Sigmoid colon (tissue), 7 donors: ENCODE data around the gene SLC6A3. TPM values are rescaled to one million over a fixed set of nuclear protein-coding genes. Genes with fewer than 3 reads are reported as not detected.
"Not testable (repeated sequence)": the region's sequence is repeated elsewhere in the genome, so short reads cannot be mapped to it uniquely, and the experiment has no call there.

Experiments used
- DNase-seq: peaks from one replicate; pipeline ENCODE4 v3.0.0-alpha.2; 2019
- H3K27ac ChIP-seq, 4 donors: fragments of 200-600 bp; sonication (generic); one replicate each; pipeline ENCODE4 v1.5.1; 2016 to 2019; ENCODE audit warnings: mild to moderate bottlenecking in 1 of 4
- H3K27me3 ChIP-seq, 3 donors: fragments of 200-600 bp; sonication (generic); one replicate each; pipeline ENCODE4 v1.5.1; 2019; ENCODE audit warnings: mild to moderate bottlenecking in 1 of 3
- H3K36me3 ChIP-seq, 4 donors: fragments of 200-600 bp; sonication (generic); one replicate each; pipeline ENCODE4 v1.5.1; 2016 to 2019
- H3K4me1 ChIP-seq, 4 donors: fragments of 200-600 bp; sonication (generic); one replicate each; pipeline ENCODE4 v1.5.1; 2017 to 2019
- H3K4me3 ChIP-seq, 4 donors: fragments of 200-600 bp; sonication (generic); one replicate each; pipeline ENCODE4 v1.5.1; 2017 to 2019; ENCODE audit warnings: mild to moderate bottlenecking in 2 of 4, moderate library complexity in 1 of 4
- H3K9me3 ChIP-seq, 4 donors: fragments of 200-600 bp in 3 of 4; sonication (generic) in 3 of 4; one replicate each; pipeline versions ENCODE4 v1.5.1 to v1.6.1; 2013 to 2019
- EP300 ChIP-seq, 4 donors: sonication (generic); formaldehyde crosslinking; IDR thresholded peaks; one replicate each; pipeline ENCODE4 v1.6.1; 2017; ENCODE audit warnings: antibody characterized with exemption in 4 of 4
- POLR2A ChIP-seq, 2 donors: fragments of 450-650 bp; IDR thresholded peaks; one replicate each; pipeline ENCODE4 v1.6.1; 2016; ENCODE audit warnings: antibody characterized with exemption in 2 of 2, mild to moderate bottlenecking in 2 of 2, moderate library complexity in 2 of 2
- POLR2AphosphoS5 ChIP-seq, 4 donors: sonication (generic); formaldehyde crosslinking; IDR thresholded peaks; one replicate each; pipeline ENCODE4 v1.6.1; 2017; ENCODE audit warnings: antibody characterized with exemption in 4 of 4
- WGBS, 2 donors: extraction: QIAGEN DNeasy Blood & Tissue Kit; methylation state at CpG; one replicate each; pipeline ENCODE4 v1.1.7; 2013; 5-methylcytosine and 5-hydroxymethylcytosine counted together
- intact Hi-C: fragments of 100-400 bp; cut with DNase I; formaldehyde crosslinking; loops from one replicate; pipeline ENCODE4 v1.15.1; 2023
- polyA plus RNA-seq, 3 donors: library from polyadenylated mRNA; stranded (reverse); fragments of 200-250 nt; gene quantifications; one replicate each; pipeline ENCODE4 v1.2.3, GENCODE V29; 2013
- total RNA-seq, 4 donors: library from RNA; depleted of rRNA; stranded (reverse); fragments of >200 nt; gene quantifications; one replicate each; pipeline ENCODE4 v1.1.0, GENCODE V29; 2016
- TF ChIP-seq, protein P1 (sequence below), 4 experiments: fragments of 450-650 bp in 3 of 4; fragments of 200-600 bp in 1 of 4; IDR thresholded peaks; one replicate each; pipeline ENCODE4 v1.5.1; 2016 to 2019; ENCODE audit warnings: antibody characterized with exemption in 4 of 4, mild to moderate bottlenecking in 3 of 4, moderate library complexity in 2 of 4
- donor health status: healthy with polysubstance abuse.
- donor health status: Bipolar disorder and iron deficiency.
- donor health status: healthy.

Gene SLC6A3
- total and polyA plus RNA-seq, 7 donors: 0.06 TPM; not detected in 6

DNA sequence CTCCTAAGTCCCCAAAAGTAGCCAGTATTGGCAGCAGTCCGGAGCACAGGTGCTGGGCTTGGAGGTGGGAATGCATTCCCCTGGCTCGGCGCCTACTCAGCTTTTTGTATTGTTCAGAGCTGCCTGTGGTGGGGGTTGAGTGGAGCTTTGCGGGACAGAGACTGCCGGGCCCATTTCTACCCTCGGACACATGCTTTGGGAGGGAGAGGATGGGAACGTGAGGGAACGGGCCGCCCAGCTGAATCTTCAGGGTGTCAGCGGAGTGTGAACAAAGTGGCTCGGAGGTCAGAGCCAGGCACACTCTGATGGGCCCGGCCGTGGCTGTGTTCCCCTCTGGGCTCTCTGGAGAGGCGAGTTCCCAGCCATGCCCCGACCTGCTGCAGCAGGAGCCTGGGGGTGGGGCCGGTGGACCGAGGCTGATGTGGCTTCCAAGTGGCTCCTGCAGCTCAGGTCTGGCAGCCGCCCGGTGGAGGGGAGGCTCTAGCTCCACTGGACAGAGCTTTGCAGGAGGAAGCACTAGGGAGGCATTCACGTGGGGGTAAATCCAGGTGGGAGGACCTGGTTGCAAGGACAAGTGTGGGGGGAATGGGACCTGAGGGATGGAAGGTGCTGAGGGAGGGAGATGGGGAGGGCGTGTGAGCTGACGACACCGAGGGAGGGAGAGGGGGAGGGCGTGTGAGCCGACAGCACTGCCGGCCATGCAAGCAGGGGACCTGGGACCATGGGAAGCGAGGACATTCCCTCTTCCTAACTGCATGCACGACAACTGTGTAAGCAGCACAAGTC is 31.1 kb upstream of the SLC6A3 start:
- Histone ChIP-seq H3K27ac (peak overlapping the region in 1 of 4 donors; percentile 38), H3K36me3 (peaks cover 3 to 52% (median 16%) of the 10 kb centered on the region in 4 donors), H3K9me3 (no peaks in the 10 kb centered on the region), H3K4me3 (no peak overlapping the region), H3K4me1 (peaks cover 0 to 11% (median 3%) of the 10 kb centered on the region in 4 donors), H3K27me3 (no peaks in the 10 kb centered on the region)
- 94% methylated on average over 28 of the region's 28 CpGs for WGBS, 2 donors
- TF ChIP-seq POLR2A (IDR thresholded peaks at IDR 0.05): no peak
- TF ChIP-seq, protein P1, sequence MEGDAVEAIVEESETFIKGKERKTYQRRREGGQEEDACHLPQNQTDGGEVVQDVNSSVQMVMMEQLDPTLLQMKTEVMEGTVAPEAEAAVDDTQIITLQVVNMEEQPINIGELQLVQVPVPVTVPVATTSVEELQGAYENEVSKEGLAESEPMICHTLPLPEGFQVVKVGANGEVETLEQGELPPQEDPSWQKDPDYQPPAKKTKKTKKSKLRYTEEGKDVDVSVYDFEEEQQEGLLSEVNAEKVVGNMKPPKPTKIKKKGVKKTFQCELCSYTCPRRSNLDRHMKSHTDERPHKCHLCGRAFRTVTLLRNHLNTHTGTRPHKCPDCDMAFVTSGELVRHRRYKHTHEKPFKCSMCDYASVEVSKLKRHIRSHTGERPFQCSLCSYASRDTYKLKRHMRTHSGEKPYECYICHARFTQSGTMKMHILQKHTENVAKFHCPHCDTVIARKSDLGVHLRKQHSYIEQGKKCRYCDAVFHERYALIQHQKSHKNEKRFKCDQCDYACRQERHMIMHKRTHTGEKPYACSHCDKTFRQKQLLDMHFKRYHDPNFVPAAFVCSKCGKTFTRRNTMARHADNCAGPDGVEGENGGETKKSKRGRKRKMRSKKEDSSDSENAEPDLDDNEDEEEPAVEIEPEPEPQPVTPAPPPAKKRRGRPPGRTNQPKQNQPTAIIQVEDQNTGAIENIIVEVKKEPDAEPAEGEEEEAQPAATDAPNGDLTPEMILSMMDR (IDR thresholded peaks at IDR 0.05): no peak
- TF ChIP-seq EP300 (IDR thresholded peaks at IDR 0.05): no peak
- no peak for TF ChIP-seq POLR2AphosphoS5 (IDR thresholded peaks at IDR 0.05)
- intact Hi-C loops: loop anchor here (5.0 kb wide), 1 partner anchor 166 kb away; no protein-coding TSS in a partner anchor
- peak; percentile 61 for DNase-seq

DNA sequence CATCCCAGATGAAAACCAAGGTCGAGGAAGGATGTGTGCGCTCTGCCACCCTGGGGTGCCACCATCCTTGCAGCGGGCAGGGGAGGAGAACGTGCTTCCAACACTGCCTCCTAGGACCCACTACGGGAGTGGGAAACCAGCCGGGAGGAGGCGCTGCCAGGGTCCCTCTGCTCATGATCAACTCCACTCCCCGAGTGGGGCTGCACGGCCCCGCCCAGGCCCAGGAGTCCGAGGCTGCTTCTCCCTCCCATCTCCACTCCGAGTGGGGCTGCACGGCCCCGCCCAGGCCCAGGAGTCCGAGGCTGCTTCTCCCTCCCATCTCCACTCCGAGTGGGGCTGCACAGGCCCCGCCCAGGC is 30.3 kb upstream of the SLC6A3 start:
- not testable (repeated sequence) for H3K4me3 ChIP-seq, H3K27ac ChIP-seq, H3K27me3 ChIP-seq, H3K9me3 ChIP-seq
- intact Hi-C loops: loop anchor here (5.0 kb wide), 1 partner anchor 167 kb away; no protein-coding TSS in a partner anchor
- Histone ChIP-seq H3K4me1 (peaks cover 0 to 11% (median 3%) of the 10 kb centered on the region in 4 donors), H3K36me3 (peaks cover 3 to 59% (median 14%) of the 10 kb centered on the region in 4 donors)
- 88 to 90% methylated on average over 17 of the region's 17 CpGs for WGBS, 2 donors
- peak; percentile 63 for DNase-seq

DNA sequence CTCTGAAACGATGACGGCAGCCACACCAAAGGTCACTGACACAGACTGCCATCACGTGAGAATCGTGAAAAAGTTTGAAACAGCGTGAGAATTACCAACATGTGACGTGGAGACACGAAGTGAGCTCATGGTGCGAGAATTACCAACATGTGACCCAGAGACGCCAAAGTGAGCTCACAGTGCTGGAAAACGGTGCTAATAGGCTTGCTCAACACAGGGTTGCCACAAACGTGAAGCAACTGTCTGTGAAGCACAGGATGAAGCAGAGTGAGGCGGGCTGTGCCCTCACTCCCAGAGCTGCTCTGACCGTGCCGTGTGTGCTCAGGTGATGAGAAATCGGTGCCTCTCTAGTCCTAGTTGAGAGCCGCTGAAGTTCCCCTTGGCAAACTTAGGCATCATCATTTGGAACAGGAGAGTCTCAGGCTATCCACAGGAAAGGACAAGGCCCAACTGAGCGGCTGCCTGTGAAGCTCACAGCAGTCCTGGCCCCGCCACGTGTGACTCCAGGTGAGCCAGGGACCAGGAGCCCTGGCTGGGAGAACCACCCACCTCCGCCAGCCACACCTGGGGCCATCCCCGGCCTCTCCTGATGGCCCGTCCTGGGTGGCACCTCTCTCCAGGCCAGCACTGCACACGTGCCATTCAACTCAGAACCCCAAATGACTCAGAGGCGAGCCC is 29.8 kb upstream of the SLC6A3 start:
- no peaks in the 10 kb centered on the region for H3K27me3 ChIP-seq
- H3K36me3 ChIP-seq: peaks cover 3 to 64% (median 14%) of the 10 kb centered on the region in 4 donors
- intact Hi-C loops: loop anchor here (5.0 kb wide), 1 partner anchor 167 kb away; no protein-coding TSS in a partner anchor
- no peak overlapping the region for H3K27ac ChIP-seq
- no peak overlapping the region for H3K4me3 ChIP-seq
- H3K9me3 ChIP-seq: no peaks in the 10 kb centered on the region
- H3K4me1 ChIP-seq: peaks cover 0 to 11% (median 2%) of the 10 kb centered on the region in 4 donors
- TF ChIP-seq POLR2AphosphoS5 (IDR thresholded peaks at IDR 0.05): no peak
- TF ChIP-seq, protein P1 (IDR thresholded peaks at IDR 0.05): no peak
- TF ChIP-seq POLR2A (IDR thresholded peaks at IDR 0.05): no peak
- no peak for TF ChIP-seq EP300 (IDR thresholded peaks at IDR 0.05)
- WGBS, 2 donors: 90 to 93% methylated on average over 24 of the region's 24 CpGs
- no peak for DNase-seq

DNA sequence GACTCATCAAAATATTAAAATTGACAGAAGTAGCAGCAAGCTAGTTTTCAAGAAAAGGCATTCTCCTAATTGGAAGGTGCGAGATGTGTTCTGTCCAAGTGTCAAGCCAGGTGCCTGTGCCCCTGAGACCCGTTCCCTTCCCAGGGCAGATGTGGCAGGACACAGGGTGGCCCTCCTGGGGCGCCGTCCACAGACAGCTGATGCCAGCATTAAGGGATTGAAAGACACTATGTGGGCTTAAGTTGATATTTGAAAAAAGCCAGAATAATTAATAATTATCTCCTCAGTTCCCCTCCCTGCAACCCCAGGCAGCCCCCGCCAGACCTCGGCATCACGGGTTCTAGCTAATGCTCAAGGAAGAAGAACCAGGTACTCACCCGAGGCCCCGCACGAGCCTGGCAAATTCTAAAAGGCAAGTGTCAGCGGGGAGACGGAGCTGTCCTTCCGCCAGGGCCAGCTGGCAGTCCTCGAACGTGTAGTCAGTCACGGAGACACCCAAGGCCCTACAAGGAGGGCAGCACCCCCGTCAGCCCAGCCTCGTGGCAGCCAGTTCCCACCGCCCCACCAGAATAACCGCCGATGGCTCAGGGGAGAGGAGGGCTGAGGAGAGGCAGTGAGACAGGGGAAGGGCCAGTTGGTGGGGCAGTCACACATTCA is 29.1 kb upstream of the SLC6A3 start:
- TF ChIP-seq POLR2A (IDR thresholded peaks at IDR 0.05): no peak
- TF ChIP-seq, protein P1 (IDR thresholded peaks at IDR 0.05): no peak
- TF ChIP-seq POLR2AphosphoS5 (IDR thresholded peaks at IDR 0.05): no peak
- no peak for TF ChIP-seq EP300 (IDR thresholded peaks at IDR 0.05)
- no peak overlapping the region for H3K27ac ChIP-seq
- H3K9me3 ChIP-seq: no peaks in the 10 kb centered on the region
- peaks cover 3 to 64% (median 14%) of the 10 kb centered on the region in 4 donors for H3K36me3 ChIP-seq
- 94 to 95% methylated on average over 21 of the region's 21 CpGs for WGBS, 2 donors
- peak; percentile 58 for DNase-seq
- peaks cover 0 to 5% (median 0%) of the 10 kb centered on the region in 4 donors for H3K4me1 ChIP-seq
- intact Hi-C loops: no loop called here
- no peaks in the 10 kb centered on the region for H3K27me3 ChIP-seq
- no peak overlapping the region for H3K4me3 ChIP-seq

DNA sequence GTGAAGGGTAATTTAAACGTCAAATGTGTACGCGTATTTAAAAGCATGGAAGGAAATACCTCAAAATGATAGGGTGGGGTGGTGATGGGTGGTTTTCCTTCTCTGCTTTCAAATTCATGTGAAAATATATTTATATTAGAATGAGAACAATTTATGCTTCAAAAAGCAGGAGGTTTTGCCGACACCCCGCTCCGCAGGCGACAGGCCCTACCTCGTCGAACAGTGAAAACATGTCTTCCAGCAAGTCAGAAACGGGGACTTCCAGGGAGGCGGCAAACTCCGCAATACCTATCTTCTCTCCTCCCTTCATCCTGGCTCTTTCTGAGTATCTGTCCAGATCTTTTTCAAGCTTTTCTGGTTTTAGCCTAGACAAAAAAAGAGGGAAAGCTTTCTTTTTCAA is 28.5 kb upstream of the SLC6A3 start:
- no peaks in the 10 kb centered on the region for H3K27me3 ChIP-seq
- peaks cover 3 to 64% (median 14%) of the 10 kb centered on the region in 4 donors for H3K36me3 ChIP-seq
- no peaks in the 10 kb centered on the region for H3K4me1 ChIP-seq
- DNase-seq: peak; percentile 49
- intact Hi-C loops: no loop called here
- H3K9me3 ChIP-seq: no peaks in the 10 kb centered on the region
- H3K4me3 ChIP-seq: no peak overlapping the region
- no peak overlapping the region for H3K27ac ChIP-seq
- no peak for TF ChIP-seq POLR2AphosphoS5 (IDR thresholded peaks at IDR 0.05)
- TF ChIP-seq EP300 (IDR thresholded peaks at IDR 0.05): no peak
- TF ChIP-seq, protein P1 (IDR thresholded peaks at IDR 0.05): no peak
- 96 to 97% methylated on average over 12 of the region's 12 CpGs for WGBS, 2 donors
